ENCODE measurements around the gene NFATC4.

GRCh38 chr14:24337144-24337823 lies 30.7 kb upstream of the NFATC4 start:
- TF ChIP-seq, protein P1, sequence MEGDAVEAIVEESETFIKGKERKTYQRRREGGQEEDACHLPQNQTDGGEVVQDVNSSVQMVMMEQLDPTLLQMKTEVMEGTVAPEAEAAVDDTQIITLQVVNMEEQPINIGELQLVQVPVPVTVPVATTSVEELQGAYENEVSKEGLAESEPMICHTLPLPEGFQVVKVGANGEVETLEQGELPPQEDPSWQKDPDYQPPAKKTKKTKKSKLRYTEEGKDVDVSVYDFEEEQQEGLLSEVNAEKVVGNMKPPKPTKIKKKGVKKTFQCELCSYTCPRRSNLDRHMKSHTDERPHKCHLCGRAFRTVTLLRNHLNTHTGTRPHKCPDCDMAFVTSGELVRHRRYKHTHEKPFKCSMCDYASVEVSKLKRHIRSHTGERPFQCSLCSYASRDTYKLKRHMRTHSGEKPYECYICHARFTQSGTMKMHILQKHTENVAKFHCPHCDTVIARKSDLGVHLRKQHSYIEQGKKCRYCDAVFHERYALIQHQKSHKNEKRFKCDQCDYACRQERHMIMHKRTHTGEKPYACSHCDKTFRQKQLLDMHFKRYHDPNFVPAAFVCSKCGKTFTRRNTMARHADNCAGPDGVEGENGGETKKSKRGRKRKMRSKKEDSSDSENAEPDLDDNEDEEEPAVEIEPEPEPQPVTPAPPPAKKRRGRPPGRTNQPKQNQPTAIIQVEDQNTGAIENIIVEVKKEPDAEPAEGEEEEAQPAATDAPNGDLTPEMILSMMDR (IDR thresholded peaks at IDR 0.05; ENCODE audit: low read length), result no peak
- no peak for TF ChIP-seq EZH2 (IDR thresholded peaks at IDR 0.05; ENCODE audit: borderline replicate concordance, low read length)
